Stimulated activated CD4-positive, alpha-beta T cell treated with anti-CD3 and anti-CD28 coated beads, Interleukin-1b, Interleukin-23, amount 100 ng/mL, for 24 hours (primary cell): ENCODE data around the gene ITPR3.
"Not testable (repeated sequence)": the region's sequence is repeated elsewhere in the genome, so short reads cannot be mapped to it uniquely, and the experiment has no call there.

ENCODE experiments used
- DNase-seq, 4 experiments: peaks; one replicate each; pipeline ENCODE4 v3.0.0-alpha.2; 2020; ENCODE audit warnings: low read depth in 4 of 4, low spot score in 1 of 4

The ITPR3 gene

GRCh38 chr6:33590531-33591198 is 30.5 kb upstream of the ITPR3 start:
- DNase-seq = no peak

DNA sequence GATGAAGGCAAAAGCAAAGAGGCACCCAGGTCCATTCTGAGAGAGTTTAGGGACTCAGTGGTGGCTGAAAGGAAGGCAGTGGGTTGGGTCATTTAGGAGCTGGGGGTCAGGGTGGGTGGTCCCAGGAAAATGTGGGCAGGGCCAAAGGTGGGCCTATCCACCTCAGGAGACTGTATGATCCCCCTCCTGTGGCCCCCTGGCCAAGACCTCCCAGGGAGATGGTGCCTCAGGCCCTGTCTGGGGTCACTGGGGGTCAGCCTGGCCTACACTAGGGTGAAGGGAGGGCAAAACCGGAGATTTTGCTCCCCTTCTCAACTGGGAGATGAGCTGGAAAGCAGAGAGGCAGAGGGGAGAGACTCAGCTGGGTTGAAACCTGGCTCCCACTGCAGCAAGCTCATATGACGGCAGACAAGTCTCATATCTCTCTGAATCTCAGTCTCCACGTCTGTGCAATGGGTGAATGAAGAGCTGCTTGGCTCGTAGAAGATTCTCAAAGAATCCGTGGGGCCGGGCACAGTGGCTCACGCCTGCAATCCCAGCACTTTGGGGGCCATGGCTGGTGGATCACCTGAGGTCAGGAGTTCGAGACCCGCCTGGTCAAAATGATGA is 29.6 kb upstream of the ITPR3 start:
- DNase-seq = no peak

- no peak for DNase-seq
Observed at GRCh38 chr6:33592280-33592594, 28.9 kb upstream of the ITPR3 start.

DNA sequence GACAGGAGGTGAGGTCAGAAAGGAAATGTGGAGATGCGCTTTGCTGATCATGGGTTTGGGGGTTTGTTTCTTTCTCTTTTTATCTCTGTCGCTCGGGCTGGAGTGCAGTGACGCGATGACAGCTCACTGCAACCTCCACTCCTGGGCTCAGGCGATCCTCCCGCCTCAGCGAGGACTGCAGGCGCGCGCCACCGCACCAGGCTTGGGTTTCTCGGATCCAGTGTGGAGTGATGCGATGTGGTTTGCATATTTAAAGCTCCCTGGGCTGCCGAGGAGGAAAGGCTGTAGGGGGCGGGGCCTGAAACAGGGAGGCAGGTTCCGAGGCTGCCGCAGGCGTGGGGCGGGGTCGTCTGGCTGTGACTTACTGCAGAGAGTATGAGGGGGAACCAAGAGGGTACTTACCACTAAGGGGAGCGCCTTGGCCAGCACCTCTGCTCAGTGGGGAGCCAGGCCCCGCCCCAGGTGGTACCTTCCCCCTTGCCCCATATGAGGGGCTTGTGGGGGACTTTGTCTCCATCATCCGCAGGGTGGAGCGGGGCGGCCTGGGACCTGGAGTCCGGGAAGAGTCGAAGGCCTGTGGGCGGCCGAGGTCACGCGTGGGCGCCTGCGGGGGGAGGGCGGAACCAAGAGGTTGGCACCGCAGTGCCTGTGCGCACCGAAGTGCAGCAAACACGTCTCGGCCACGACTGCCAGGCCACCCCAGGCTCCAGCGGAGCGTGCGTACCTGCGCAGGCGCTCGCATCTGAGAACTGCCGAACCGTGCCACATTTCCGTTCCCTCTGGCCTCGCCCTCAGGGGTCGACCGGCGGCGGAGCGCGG is 28.3 kb upstream of the ITPR3 start:
- no peak for DNase-seq

GRCh38 chr6:33593414-33593727 is 27.8 kb upstream of the ITPR3 start:
- no peak for DNase-seq

DNA sequence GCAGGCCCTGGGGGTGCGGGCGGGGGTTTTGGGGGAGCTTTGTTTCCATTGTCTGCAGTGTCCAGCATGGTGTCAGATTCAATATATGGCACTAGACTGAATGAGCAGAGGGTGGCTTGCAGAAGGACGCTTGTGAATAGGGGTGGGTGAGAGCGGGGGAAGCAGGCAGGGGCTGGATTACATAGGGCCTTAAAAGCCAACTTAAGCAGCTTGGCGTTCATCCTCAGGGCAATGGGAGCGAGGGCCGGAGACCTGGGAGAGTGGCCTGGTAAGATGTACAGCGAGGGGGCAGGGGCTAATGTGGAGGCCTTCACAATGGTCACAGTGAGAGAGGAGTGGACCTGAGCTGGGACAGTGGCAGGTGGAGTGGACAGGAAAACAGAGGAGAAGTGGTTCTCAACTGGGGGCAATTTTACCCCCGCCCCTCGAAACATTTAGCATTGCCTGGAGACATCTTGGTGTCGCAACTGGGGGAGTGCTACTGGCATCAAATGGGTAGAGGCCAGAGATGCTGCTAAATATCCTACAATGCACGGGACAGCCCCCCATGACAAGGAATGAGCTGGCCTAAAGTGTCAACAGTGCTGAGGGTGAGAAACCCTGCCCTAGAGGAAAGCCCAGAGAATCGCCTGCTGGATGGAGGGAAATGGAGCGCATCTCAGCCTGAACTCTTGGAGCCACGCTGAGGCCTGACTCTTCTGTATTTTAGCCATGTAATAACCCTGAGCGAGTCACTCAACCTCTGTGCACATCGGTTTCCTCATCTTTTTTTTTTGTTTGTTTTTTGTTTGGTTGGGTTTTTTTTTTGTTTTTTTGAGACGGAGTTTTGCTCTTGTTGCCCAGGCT is 25.9 kb upstream of the ITPR3 start:
- DNase-seq = no peak

DNA sequence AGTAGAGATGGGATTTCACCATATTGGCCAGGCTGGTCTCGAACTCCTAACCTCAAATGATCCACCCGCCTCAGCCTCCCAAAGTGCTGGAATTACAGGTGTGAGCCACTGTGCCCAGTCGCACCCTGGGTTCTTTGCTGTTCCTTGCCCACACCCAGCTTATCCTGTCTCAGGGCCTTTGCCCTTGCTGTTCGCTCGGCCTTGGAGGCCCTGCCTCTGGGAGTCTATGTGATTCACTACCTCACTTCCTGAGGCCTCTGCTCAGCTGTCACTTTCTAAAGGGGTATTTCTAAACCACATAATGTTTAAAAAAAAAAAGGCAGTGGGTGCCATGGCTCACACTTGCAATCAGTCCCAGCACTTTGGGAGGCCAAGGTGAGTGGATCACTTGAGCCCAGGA is 24.2 kb upstream of the ITPR3 start:
- DNase-seq = not testable (repeated sequence)

GRCh38 chr6:33597551-33598322 is 23.4 kb upstream of the ITPR3 start:
- DNase-seq = no peak

GRCh38 chr6:33599413-33599938 is 21.6 kb upstream of the ITPR3 start:
- DNase-seq = no peak

- no peak for DNase-seq
Observed at GRCh38 chr6:33600761-33601160, 20.4 kb upstream of the ITPR3 start.

DNA sequence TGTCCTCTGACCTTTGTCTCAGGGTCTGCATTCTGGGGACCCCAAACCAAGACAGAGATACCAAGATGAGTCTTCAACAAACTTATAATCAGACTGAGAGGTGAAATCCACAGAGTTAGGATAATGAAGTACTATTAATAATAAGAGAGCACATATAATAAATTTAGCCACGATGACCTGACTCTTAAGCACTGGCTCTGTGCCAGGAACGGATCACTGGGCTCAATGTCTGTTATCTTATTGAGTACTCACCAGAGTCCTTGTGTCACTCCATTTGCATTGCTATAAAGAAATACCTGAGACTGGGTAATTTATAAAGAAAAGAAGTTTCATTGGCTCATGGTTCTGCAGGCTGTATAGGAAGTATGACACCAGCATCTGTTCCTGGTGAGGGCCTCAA is 18.9 kb upstream of the ITPR3 start:
- DNase-seq = no peak

DNA sequence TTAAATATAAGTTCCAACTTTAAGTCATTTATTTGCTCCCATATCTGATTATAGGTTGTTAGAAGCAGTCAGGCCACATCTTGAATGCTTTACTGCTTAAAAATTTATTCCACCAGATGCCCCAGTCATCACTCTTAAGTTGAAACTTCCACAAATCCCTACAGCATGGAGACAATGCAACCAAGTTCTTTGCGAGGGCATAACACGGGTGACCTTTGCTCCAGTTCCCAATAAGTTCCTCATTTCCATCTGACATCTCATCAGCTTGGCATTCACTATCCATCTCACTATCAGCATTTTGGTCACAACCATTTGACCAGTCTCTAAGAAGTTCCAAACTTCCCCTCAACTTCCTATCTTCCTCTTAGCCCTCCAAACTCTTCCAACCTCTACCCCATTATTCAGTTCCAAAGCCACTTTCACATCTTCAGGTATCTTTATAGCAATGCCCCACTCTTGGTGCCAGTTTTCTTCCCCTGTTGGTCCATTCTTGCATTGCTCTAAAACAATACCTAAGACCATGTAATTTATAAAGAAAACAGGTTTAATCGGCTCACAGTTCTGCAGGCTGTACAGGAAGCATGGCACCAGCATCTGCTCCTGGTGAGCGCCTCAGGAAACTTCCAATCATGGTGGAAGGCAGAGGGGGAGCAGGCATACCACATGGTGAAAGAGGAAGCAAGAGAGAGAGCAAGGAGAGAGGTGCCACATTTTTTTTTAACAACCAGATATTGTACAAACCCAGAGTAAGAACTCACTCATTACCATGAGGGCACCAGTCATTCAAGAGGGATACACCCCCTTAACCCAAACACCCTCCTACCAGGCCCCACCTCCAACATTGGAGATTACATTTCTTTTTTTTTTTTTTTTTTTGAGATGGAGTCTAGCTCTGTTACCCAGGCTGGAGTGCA is 15.9 kb upstream of the ITPR3 start:
- DNase-seq = no peak

- DNase-seq = no peak
Observed at GRCh38 chr6:33606642-33607041, 14.5 kb upstream of the ITPR3 start.

DNA sequence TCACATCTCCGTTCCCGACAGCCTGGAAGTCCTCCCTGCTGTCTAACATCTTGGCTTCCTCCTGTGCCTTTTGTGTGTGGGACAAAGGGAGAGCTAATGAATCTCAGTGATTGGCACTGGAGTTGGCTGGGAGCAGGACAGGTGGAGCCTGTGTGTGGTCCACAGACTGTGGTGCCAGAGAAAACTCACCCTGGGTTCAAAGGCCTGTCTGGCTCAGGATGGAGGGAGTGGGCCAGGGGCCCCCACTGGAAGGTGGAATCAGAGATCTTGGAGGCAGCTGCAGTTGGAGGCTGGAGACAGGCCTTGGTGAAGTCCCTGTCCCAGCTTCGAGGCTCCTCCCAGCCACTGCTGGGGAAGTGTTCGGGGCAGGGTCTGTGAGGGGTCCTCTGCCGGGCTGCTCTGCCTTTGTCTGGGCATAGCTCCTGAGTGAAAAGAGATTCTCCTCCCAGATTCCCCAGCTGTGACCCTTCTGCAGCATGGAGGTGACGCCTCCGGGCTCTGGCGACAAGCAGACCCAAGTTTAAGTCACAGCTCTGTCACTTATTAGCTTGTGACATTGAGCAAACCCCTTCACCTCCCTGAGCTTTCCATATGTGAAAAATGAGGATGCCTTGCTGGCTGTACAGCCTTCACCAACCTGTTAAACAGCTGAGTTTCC is 13.9 kb upstream of the ITPR3 start:
- DNase-seq = no peak

GRCh38 chr6:33607784-33608161 is 13.3 kb upstream of the ITPR3 start:
- no peak for DNase-seq

DNA sequence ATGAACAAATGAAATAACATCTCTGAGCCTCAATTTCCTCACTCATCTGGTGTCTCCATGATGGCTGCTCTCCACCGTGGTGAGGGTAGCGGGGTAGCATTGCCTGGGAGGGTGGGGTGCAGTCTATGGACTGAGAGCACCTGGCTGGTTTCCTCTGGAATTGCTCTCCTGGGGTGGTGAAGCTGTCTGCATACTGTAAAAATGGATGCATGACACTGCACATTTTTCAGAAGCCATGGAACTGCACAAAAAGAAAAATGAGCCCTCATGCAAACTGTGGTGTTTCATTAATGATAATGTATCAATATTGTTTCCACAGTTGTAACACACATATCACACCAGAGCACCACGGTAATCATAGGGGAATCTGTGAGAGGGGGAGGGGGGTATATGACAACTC is 12.1 kb upstream of the ITPR3 start:
- DNase-seq = no peak

DNA sequence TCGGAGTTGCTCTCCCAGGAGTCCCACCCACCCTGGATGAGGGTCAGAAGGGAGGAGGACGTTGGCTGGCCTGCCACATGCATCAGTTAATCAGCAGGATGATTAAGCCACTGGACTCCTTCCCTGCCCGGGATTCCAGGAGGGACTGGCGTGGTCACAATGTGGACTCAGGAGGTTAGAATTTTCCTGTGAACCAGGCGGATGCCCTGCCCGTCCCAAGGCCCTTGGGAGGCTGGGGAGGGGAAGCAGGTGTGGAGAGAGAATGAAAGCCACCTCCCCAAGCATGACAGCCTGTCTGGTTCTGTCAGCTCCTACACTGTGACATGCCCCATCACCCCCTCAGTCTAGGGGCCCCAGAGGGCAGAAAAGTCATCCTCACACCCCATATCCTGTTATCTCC is 11.6 kb upstream of the ITPR3 start:
- no peak for DNase-seq

GRCh38 chr6:33610067-33610466 is 11.1 kb upstream of the ITPR3 start:
- DNase-seq = no peak
